Breast epithelium (tissue), 3 donors: ENCODE measurements around the gene FAM47E.

Experiments used
- CTCF ChIP-seq, 3 donors: fragments of 450-650 bp; IDR thresholded peaks; one replicate each; pipeline ENCODE4 v1.5.1; 2016 to 2017; ENCODE audit warnings: antibody characterized with exemption in 3 of 3, mild to moderate bottlenecking in 3 of 3, moderate library complexity in 3 of 3
- POLR2A ChIP-seq: fragments of 450-650 bp; IDR thresholded peaks from one replicate; pipeline ENCODE4 v1.6.1; 2016; ENCODE audit warnings: antibody characterized with exemption, mild to moderate bottlenecking, moderate library complexity

DNA sequence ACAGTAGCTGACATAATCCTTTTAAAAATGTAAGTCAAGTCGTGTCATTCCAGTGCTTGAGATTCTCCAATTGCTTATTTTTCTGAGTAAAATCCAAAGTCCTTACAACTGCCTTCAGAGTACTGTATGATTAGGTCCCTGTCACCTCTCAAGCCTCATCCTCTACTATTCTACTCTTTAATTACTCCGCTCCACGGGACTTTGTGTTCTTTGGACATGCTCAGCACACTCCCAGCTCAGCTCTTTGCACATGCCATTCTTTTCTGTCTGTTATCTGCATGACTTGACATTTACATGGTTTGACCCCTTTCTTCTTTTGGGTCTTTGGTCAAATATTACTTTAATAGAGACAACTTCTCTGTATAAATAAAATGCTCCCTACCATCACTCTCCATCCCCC is 15.1 kb downstream of the FAM47E start:
- no peak for TF ChIP-seq POLR2A
- no peak for TF ChIP-seq CTCF (IDR thresholded peaks at IDR 0.05)
